Trophoblast cell (in vitro differentiated cells and primary cell): ENCODE measurements around the gene CABP1.

Source experiments
- DNase-seq, 2 donors: peaks; one replicate each; pipeline ENCODE4 v3.0.0-alpha.2; 2016
- H2AFZ ChIP-seq: 2 replicates; pipeline ENCODE4 v1.6.1; 2013; ENCODE audit warnings: low read length, moderate library complexity, mild to moderate bottlenecking; ENCODE audit not compliant: insufficient read depth, poor library complexity
- H2AK5ac ChIP-seq: 2 replicates; pipeline ENCODE4 v1.6.1; 2013; ENCODE audit warnings: mild to moderate bottlenecking, low read length
- H2BK120ac ChIP-seq: 2 replicates; pipeline ENCODE4 v1.6.1; 2013; ENCODE audit warnings: low read length, mild to moderate bottlenecking, moderate library complexity; ENCODE audit not compliant: insufficient read depth, poor library complexity
- H2BK12ac ChIP-seq: 2 replicates; pipeline ENCODE4 v1.6.1; 2013; ENCODE audit warnings: mild to moderate bottlenecking, low read length, moderate library complexity
- H2BK5ac ChIP-seq: 2 replicates; pipeline ENCODE4 v1.6.1; 2013; ENCODE audit warnings: low read length, low read depth, moderate library complexity, mild to moderate bottlenecking; ENCODE audit not compliant: poor library complexity
- H3K14ac ChIP-seq: 2 replicates; pipeline ENCODE4 v1.6.1; 2013; ENCODE audit warnings: mild to moderate bottlenecking, low read length
- H3K18ac ChIP-seq: 2 replicates; pipeline ENCODE4 v1.6.1; 2013; ENCODE audit warnings: mild to moderate bottlenecking, low read length
- H3K23ac ChIP-seq: 2 replicates; pipeline ENCODE4 v1.6.1; 2013; ENCODE audit warnings: low read length
- H3K27ac ChIP-seq: 2 replicates; pipeline ENCODE4 v1.5.1; 2013; ENCODE audit warnings: low read depth, mild to moderate bottlenecking, inconsistent platforms, low read length, moderate library complexity
- H3K27me3 ChIP-seq: 2 replicates; pipeline ENCODE4 v1.6.1; 2013; ENCODE audit warnings: inconsistent platforms, mild to moderate bottlenecking, low read length, moderate library complexity; ENCODE audit not compliant: insufficient read depth
- H3K36me3 ChIP-seq, 2 experiments: 1 replicate in 1 of 2; 2 replicates in 1 of 2; pipeline ENCODE4 v1.6.1; 2013; ENCODE audit warnings: low read length in 2 of 2, mild to moderate bottlenecking in 2 of 2, moderate library complexity in 1 of 2; ENCODE audit not compliant: insufficient read depth in 2 of 2, control insufficient read depth in 1 of 2
- H3K4ac ChIP-seq: 2 replicates; pipeline ENCODE4 v1.6.1; 2013; ENCODE audit warnings: low read depth, mild to moderate bottlenecking, low read length, moderate library complexity
- H3K4me1 ChIP-seq, 2 experiments: 1 replicate in 1 of 2; 2 replicates in 1 of 2; pipeline ENCODE4 v1.6.1; 2013; ENCODE audit warnings: low read length in 2 of 2, mild to moderate bottlenecking in 2 of 2, moderate library complexity in 1 of 2; ENCODE audit not compliant: insufficient read depth in 2 of 2, control insufficient read depth in 1 of 2
- H3K4me2 ChIP-seq: 2 replicates; pipeline ENCODE4 v1.6.1; 2013; ENCODE audit warnings: inconsistent platforms, mild to moderate bottlenecking, low read length, moderate library complexity
- H3K4me3 ChIP-seq: 2 replicates; pipeline ENCODE4 v1.5.1; 2013; ENCODE audit warnings: mild to moderate bottlenecking, low read depth, low read length, inconsistent platforms
- H3K79me1 ChIP-seq: one replicate; pipeline ENCODE4 v1.6.1; 2013; ENCODE audit warnings: low read length
- H3K79me2 ChIP-seq: 2 replicates; pipeline ENCODE4 v1.6.1; 2013; ENCODE audit warnings: low read length, mild to moderate bottlenecking; ENCODE audit not compliant: control insufficient read depth, insufficient read depth, poor library complexity
- H3K9ac ChIP-seq: 2 replicates; pipeline ENCODE4 v1.6.1; 2013; ENCODE audit warnings: mild to moderate bottlenecking, low read length
- H3K9me3 ChIP-seq: 2 replicates; pipeline ENCODE4 v1.6.1; 2013; ENCODE audit warnings: low read depth, mild to moderate bottlenecking, control low read depth, inconsistent platforms, low read length; ENCODE audit not compliant: insufficient read depth
- H4K12ac ChIP-seq: 2 replicates; pipeline ENCODE4 v1.6.1; 2013; ENCODE audit warnings: low read depth, mild to moderate bottlenecking, low read length, moderate library complexity
- H4K8ac ChIP-seq: 2 replicates; pipeline ENCODE4 v1.6.1; 2013; ENCODE audit warnings: low read depth, mild to moderate bottlenecking, low read length, moderate library complexity
- H4K91ac ChIP-seq: one replicate; pipeline ENCODE4 v1.6.1; 2013; ENCODE audit warnings: low read depth, mild to moderate bottlenecking, low read length, moderate library complexity
- WGBS: extraction: QIAGEN DNeasy Blood & Tissue Kit; methylation state at CpG from one replicate; pipeline ENCODE4 v1.1.7; 2013; ENCODE audit warnings: missing lambda C conversion rate; ENCODE audit not compliant: insufficient read length, insufficient coverage; ENCODE audit errors: extremely low coverage; 5-methylcytosine and 5-hydroxymethylcytosine counted together

Gene CABP1

GRCh38 chr12:120670667-120671066, 30.2 kb downstream of the CABP1 start:
- no peak overlapping the region for H4K8ac ChIP-seq
- H3K18ac ChIP-seq = no peak overlapping the region

GRCh38 chr12:120674097-120674636, 33.7 kb downstream of the CABP1 start:
- Histone ChIP-seq H4K12ac (no peak overlapping the region), H2BK12ac (no peak overlapping the region), H3K79me2 (no peaks in the 10 kb centered on the region), H3K27ac (no peak overlapping the region), H2AFZ (no peak overlapping the region), H3K27me3 (no peaks in the 10 kb centered on the region), H4K8ac (no peak overlapping the region), H3K79me1 (no peaks in the 10 kb centered on the region), H3K4me2 (no peak overlapping the region), H3K36me3 (no peaks in the 10 kb centered on the region), H3K14ac (no peak overlapping the region), H3K9ac (no peak overlapping the region), H2BK5ac (no peak overlapping the region), H4K91ac (no peak overlapping the region), H3K4me3 (no peak overlapping the region), H3K18ac (no peak overlapping the region), H2AK5ac (no peak overlapping the region), H2BK120ac (no peak overlapping the region), H3K23ac (no peak overlapping the region), H3K9me3 (no peaks in the 10 kb centered on the region), H3K4ac (no peak overlapping the region), H3K4me1 (no peaks in the 10 kb centered on the region)
- no peak for DNase-seq
- WGBS = no CpG with 5 or more reads among the region's 6 CpGs

More at GRCh38 chr12:120670667-120671066, 30.2 kb downstream of the CABP1 start:
- H2BK5ac ChIP-seq = no peak overlapping the region
- H3K27ac ChIP-seq = no peak overlapping the region
- H3K14ac ChIP-seq = no peak overlapping the region
- no peak overlapping the region for H2BK12ac ChIP-seq
- H3K79me2 ChIP-seq = no peaks in the 10 kb centered on the region
- H4K91ac ChIP-seq = no peak overlapping the region
- H3K79me1 ChIP-seq = no peaks in the 10 kb centered on the region
- no peak overlapping the region for H3K4me3 ChIP-seq
- no peak overlapping the region for H2BK120ac ChIP-seq
- no peak overlapping the region for H2AK5ac ChIP-seq
- no peaks in the 10 kb centered on the region for H3K9me3 ChIP-seq
- WGBS = no CpG with 5 or more reads among the region's 5 CpGs
- no peak overlapping the region for H3K4ac ChIP-seq
- no peaks in the 10 kb centered on the region for H3K36me3 ChIP-seq
- H4K12ac ChIP-seq = no peak overlapping the region
- no peak overlapping the region for H3K9ac ChIP-seq
- H3K27me3 ChIP-seq = no peaks in the 10 kb centered on the region
- no peaks in the 10 kb centered on the region for H3K4me1 ChIP-seq
- no peak overlapping the region for H2AFZ ChIP-seq
- no peak overlapping the region for H3K4me2 ChIP-seq
- H3K23ac ChIP-seq = no peak overlapping the region
- no peak for DNase-seq

GRCh38 chr12:120677765-120678473, 37.5 kb downstream of the CABP1 start:
- Histone ChIP-seq H2AFZ (no peak overlapping the region), H4K12ac (peak overlapping the region; percentile 25)

GRCh38 chr12:120678572-120678971, 38.1 kb downstream of the CABP1 start:
- whole genome bisulfite sequencing = no CpG with 5 or more reads among the region's 8 CpGs

More at GRCh38 chr12:120677765-120678473, 37.5 kb downstream of the CABP1 start:
- H4K91ac ChIP-seq = no peak overlapping the region
- H3K36me3 ChIP-seq = no peaks in the 10 kb centered on the region
- no CpG with 5 or more reads among the region's 7 CpGs for WGBS
- H2BK5ac ChIP-seq = no peak overlapping the region
- no peak overlapping the region for H3K9ac ChIP-seq
- H3K14ac ChIP-seq = no peak overlapping the region
- no peak overlapping the region for H2BK120ac ChIP-seq
- no peak overlapping the region for H4K8ac ChIP-seq
- no peak overlapping the region for H3K27ac ChIP-seq
- no peak overlapping the region for H3K4ac ChIP-seq
- H3K79me2 ChIP-seq = no peaks in the 10 kb centered on the region
- no peaks in the 10 kb centered on the region for H3K4me1 ChIP-seq
- H3K27me3 ChIP-seq = no peaks in the 10 kb centered on the region
- no peaks in the 10 kb centered on the region for H3K9me3 ChIP-seq
- no peak overlapping the region for H2BK12ac ChIP-seq
- no peak overlapping the region for H3K18ac ChIP-seq
- no peaks in the 10 kb centered on the region for H3K79me1 ChIP-seq
- DNase-seq = no peak
- H2AK5ac ChIP-seq = no peak overlapping the region
- no peak overlapping the region for H3K4me2 ChIP-seq
- H3K4me3 ChIP-seq = no peak overlapping the region
- no peak overlapping the region for H3K23ac ChIP-seq

More at GRCh38 chr12:120678572-120678971, 38.1 kb downstream of the CABP1 start:
- no peak overlapping the region for H2BK12ac ChIP-seq
- no peak overlapping the region for H4K91ac ChIP-seq
- H2AFZ ChIP-seq = no peak overlapping the region
- H3K4me3 ChIP-seq = no peak overlapping the region
- no peaks in the 10 kb centered on the region for H3K36me3 ChIP-seq
- H2BK5ac ChIP-seq = no peak overlapping the region
- H3K9ac ChIP-seq = no peak overlapping the region
- H3K9me3 ChIP-seq = no peaks in the 10 kb centered on the region
- H3K4ac ChIP-seq = no peak overlapping the region
- H2AK5ac ChIP-seq = no peak overlapping the region
- no peak overlapping the region for H3K14ac ChIP-seq
- no peak overlapping the region for H4K12ac ChIP-seq
- DNase-seq = no peak
- H3K79me2 ChIP-seq = no peaks in the 10 kb centered on the region
- H3K27me3 ChIP-seq = no peaks in the 10 kb centered on the region
- H3K4me2 ChIP-seq = no peak overlapping the region
- no peak overlapping the region for H4K8ac ChIP-seq
- no peak overlapping the region for H3K18ac ChIP-seq
- H2BK120ac ChIP-seq = no peak overlapping the region
- H3K23ac ChIP-seq = no peak overlapping the region
- H3K4me1 ChIP-seq = no peaks in the 10 kb centered on the region
- no peaks in the 10 kb centered on the region for H3K79me1 ChIP-seq
- H3K27ac ChIP-seq = no peak overlapping the region
